ENCODE measurements around the gene NME3. TPM values are rescaled to one million over a fixed set of nuclear protein-coding genes. Genes with fewer than 3 reads are reported as not detected.

Gene NME3
- total and polyA plus RNA-seq, 9 of the 15 experiments (the other 6 are each of a cell fraction or from before 2014, with no cell fraction given), result 0.68 to 76.3 (median 11.5) TPM

GRCh38 chr16:1815461-1815860 lies 44.1 kb upstream of the NME3 start:
- no peak overlapping the region for H3K9ac ChIP-seq (ENCODE audit: insufficient read depth in 1 of 2, low read depth in 2 of 2, low read length in 2 of 2)

More at GRCh38 chr16:1815461-1815860, 44.1 kb upstream of the NME3 start:
- Histone ChIP-seq H3K36me3 (ENCODE audit: control insufficient read depth, insufficient read depth, low read length) (peaks cover 3% of the 10 kb centered on the region; the same call in 1 of the 3 replicates), H3K27me3 (ENCODE audit: control insufficient read depth in 2 of 2, insufficient read depth in 2 of 2, low read length in 2 of 2) (no peaks in the 10 kb centered on the region), H2AFZ (ENCODE audit: low read depth, low read length) (no peak overlapping the region), H3K4me3 (no peak overlapping the region), H3K4me2 (ENCODE audit: insufficient read depth, low read length) (no peak overlapping the region), H3K27ac (ENCODE audit: extremely low read depth, low read depth, low read length) (no peak overlapping the region), H3K9me1 (ENCODE audit: control insufficient read depth, insufficient read depth, low read length) (no peaks in the 10 kb centered on the region), H3K4me1 (replicated peaks in 1 of 2; ENCODE audit: control insufficient read depth in 2 of 2, insufficient read depth in 2 of 2, low read length in 2 of 2) (peaks cover 0 to 47% of the 10 kb centered on the region in 2 experiments; a peak in 3 of 5 replicates), H3K79me2 (ENCODE audit: control insufficient read depth, insufficient read depth, low read length) (no peaks in the 10 kb centered on the region), H3K9me3 (replicated peaks; ENCODE audit: control insufficient read depth, insufficient read depth, low read depth, low read length) (no peaks in the 10 kb centered on the region), H4K20me1 (replicated peaks; ENCODE audit: control insufficient read depth, insufficient read depth, low read length) (no peaks in the 10 kb centered on the region)
- intact Hi-C loops (cut with micrococcal nuclease) (no loop called here), in situ Hi-C loops (cut with MboI) (no loop called here)
- DNase-seq (ENCODE audit: extremely low read depth in 1 of 4, low spot score in 3 of 4) (no peak), FAIRE-seq (no peak), ATAC-seq (no peak)
- 78% methylated on average over 11 of the region's 11 CpGs for WGBS (ENCODE audit: insufficient coverage, low coverage, missing lambda C conversion rate)
- ChIA-PET CTCF (ENCODE audit: low intra/inter-chr PET ratio) (no interaction called here), POLR2A (no interaction called here)
- TF ChIP-seq PRDM10 (IDR thresholded peaks at IDR 0.05; ENCODE audit: partially characterized antibody) (peak; percentile 12), ELK3 (CRISPR knock-in tag; IDR thresholded peaks at IDR 0.05) (no peak)
- no TSS peak for BruUV-seq (replicated peaks)
